Bone marrow (tissue), 2 donors: ENCODE measurements around the gene ZNF609.
"Not testable (repeated sequence)": the region's sequence is repeated elsewhere in the genome, so short reads cannot be mapped to it uniquely, and the experiment has no call there.

Experiments
- DNase-seq, 2 donors: peaks; one replicate each; lab custom pipeline; 2025; lab: John Stamatoyannopoulos, UW

Gene ZNF609

DNA sequence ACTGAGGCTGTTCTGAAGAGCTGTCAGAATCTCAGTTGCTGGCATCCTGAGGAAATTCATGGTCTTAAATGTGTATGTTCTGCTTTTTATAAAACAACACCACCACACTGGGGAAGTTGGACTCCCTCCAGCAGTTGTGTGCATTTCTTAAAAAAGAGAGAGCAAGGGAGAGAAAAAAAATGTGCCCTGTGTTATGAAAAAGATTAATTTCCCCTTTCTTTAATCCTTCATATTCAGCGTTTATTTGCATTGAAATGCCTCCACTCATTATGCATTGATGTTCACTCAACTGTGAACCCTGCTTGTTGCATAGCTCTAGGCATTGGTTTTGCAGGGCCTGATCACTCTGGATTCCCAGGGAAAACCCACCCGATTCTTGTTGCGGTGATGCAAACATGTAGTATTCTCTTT is 4.4 kb upstream of the ZNF609 start:
- DNase-seq: peak in 1 of 2 donors; percentile 80

DNA sequence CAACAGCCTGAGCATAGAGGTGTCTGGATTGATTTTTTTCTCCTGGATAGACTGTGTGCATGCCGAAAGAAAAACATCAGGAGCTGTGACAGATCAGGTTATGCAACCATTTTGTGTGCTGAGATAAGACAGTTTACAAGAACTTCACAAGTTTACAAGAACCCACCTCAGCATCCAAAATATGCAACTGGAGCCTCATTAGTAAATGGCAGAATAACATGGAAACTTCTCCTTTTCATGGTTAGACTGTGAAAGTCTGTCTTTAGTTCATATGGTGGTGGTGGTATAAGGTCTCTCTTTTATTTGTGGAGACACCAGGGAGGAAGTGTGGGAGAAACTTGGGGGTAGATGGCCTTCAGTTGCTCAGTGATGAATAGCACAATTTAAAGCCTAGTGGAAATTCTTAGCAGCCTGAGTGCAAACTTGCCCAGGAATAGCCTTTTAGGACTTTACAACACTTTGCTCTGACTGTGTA is 3.7 kb upstream of the ZNF609 start:
- DNase-seq: peak in 1 of 2 donors; percentile 75

DNA sequence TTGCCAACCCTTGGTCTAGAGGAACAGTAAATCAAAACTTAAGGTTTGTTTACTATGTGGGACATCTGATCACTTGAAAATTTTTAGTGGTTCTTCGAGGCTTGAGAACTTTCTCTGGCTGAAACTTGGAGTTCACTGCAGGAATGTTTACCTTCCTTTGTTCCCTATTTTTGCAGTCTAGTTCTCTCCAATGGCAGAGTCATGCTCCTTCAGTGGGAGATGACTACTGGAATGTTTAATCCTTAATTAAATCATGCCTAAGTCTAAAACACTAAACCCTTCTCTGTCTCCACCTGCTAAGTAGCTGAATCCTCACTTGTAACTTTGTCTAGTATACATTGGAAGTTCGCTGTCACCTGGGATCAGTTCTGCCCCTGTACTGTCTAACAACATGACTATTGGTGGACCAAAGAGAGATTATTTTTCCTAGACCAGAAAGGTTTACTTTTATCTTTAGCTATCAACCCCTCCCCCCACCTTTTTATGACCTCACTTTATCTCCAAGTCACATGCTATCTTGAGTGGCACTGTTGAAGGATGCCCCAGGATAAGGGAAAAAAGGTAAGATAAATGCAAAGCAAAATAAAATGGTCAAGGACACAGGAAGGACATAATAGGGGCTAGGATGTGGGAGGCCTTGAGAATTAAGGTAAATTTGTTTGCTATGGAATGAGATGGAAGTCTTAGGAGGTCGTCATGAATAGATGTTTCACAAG is 1.2 kb upstream of the ZNF609 start:
- DNase-seq: no peak

DNA sequence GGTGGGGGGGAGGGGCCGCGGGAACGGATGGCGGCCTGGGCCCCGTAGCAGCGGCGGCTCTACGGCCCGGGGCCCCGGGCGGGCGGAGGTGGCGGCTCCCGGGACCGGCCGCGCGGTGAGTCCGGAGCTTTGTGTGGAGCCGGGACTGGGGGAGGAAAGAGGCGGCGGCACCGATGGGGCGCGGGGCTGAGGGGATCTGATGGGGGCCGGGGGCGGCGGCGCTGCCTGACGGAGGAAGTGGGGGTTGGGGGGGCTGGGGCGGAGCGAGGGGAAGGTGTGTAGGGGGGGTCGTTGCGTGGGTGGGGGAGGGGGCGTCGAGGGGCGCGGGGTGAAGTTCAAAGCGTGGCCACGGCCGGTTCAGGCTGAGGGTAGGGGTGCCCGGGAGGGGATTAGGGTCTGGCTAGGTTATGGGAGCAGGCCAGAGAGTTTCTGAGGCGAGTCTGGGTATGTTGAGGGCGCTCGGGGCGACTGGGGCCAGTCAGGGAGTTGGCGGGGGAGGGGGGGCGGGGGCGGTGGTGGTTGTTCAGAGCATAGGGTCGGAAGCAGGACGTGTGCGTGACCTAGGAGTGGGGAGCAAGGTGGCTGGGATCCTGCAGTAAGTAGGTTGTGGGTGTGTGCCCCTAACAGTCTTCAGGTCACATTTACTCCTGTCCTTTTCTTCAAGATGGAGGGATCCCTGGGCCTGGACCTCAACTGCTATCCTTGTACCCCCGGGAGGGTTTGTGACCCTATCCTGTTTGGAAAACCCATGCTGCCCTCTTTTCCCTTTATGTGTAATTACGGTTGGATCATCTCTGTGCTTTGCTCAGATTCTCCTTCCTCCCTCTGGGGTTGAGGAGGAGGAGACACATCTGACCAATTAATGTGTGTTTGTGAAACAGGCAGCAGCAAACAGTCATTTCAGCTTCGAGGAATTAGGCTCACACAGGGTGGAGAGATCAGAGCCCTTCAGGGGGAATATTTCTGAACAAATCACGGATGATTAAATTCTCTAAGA is 644 bp downstream of the ZNF609 start:
- peak in 1 of 2 donors; percentile 34 for DNase-seq

DNA sequence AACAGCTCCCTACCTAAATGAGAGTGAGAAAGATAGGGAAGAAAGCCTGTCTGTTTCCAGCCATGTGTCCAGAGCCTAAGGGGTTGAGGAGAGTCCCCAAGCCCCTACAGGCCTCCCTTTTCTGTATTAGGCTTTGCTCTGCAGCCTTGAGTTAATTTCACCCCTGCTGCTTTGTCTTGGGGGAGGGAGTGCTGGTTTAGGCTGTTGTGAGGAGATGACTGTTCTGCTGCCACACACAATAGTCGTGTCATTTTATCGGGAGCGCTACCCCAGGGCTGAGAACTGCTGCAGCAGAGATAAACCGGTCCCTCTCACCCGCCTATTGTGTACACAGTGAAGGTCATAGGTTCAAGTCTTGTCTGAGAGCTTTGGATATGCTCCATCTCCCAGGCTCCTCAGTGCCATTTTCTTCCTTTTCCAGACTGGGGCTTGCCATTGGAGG is 1.4 kb downstream of the ZNF609 start:
- DNase-seq: no peak

DNA sequence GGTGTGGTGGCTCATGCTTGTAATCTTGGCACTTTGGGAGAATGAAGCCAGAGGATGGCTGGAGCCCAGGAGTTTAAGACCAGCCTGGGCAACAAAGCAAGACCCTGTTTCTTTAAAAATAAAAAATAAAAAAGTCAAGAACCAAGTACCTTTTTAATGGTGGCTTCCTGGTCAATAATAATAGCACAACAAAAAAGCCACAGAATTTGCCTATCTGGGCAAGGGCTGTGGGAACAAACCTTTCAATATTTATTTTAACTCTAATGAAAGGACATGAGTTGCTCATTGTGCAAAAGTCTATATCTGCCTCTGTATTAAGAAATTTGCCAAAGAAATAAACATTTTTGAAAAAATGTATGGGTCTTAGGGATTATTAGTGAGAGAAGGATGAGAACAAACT is 2.1 kb downstream of the ZNF609 start:
- no peak for DNase-seq

DNA sequence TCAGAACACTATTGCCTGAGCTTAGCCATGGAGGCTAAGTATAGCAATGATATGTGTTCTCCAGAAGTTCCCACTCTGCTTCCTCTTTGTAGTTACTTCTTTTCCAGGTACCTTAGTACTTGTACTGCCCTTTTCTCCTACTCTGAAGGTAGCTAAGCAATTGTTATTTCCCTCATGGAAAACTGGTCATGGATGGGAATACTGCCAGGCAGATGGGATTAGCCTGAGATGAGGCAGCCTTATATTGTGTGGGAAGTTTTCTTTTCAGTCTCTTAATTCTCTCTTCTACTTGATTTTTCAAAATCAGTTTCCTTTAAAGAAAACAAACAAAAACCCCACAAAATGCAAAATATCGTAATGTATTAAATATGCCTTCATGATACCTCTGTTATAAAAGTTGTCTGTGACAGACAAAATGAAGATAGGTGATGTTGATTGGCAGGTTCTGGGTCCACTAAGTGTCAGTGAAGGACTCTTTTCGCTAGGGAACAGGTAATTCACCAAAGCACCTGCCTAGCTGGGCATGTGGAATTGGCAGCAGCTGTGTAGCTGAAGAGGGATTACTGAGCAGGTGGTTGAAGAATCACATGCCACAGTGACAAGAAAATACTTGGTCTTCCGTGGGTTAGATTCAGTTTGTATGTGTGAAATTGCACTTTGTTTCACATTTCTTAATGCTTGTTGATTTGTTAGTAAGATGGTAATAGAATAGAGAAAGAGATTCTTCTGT is 4.1 kb downstream of the ZNF609 start:
- DNase-seq: no peak

DNA sequence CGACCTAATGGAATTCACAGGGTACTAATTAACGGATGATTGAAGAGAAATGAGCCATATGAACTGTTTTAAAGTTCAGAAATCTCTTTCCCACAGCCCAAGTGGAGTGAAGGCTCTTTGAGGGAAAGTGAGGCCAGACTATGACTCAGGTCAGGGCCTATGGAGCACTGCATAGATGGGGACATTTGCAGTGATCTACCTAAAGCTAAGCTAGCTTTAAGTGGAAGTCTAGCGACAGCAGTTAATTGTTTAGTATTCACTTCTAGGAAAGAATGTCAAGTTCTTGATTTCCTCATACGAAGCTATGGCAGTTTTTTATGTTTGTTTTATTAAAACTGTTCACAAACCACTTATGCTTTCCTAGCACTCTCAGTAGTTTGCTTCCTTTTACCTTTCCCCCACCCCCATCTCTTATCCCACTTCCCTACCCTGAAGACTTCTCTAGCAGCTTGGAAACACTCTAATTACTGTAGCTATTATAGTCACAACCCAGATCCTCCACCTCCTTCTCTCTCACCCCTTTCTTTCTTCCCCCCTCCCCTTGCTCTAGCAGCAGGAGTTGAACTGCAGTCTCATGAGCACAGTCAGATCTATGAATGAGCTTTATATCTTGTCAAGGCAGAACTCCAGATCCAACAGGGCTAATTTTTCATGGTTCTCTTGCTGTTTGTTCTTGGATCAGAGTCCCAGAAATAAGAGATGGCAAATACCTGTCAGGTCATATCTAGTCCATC is 6.2 kb downstream of the ZNF609 start:
- no peak for DNase-seq

DNA sequence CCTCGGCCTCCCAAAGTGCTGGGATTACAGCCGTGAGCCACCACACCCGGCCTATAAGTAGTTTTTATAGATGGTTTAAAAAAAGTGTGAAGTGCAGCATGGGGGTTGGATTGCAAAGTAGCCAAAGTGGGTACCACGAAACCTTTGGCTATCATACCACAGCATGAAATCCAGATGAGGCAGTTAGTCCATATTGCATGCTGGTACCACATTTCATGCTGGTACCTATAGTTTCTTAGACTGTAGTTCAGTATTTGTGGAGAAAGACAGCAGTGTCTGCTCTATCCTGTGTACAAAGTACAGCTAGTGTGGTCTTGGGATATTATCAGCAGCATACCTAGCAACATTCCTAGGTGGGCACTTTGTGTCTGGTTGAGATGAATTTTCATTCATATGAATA is 11.8 kb downstream of the ZNF609 start:
- no peak for DNase-seq

DNA sequence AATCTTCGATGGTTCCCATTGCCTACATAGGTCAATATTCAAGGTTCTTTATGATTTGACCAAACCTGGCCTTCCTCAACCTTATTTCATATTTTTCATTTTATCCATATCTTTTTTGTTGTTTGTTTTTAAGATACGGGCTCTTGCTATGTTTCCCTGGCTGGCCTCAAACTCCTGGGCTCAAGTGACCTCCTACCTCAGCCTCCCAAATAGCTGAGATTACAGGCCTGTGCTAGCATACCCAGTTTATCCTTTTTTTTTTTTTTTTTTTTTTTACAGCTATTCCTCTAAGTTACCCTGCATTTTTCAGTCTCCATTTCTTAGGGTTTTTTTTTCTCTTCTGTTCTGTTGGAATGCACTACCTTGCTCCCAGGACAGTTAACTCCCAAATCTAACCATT is 14.5 kb downstream of the ZNF609 start:
- DNase-seq: no peak

DNA sequence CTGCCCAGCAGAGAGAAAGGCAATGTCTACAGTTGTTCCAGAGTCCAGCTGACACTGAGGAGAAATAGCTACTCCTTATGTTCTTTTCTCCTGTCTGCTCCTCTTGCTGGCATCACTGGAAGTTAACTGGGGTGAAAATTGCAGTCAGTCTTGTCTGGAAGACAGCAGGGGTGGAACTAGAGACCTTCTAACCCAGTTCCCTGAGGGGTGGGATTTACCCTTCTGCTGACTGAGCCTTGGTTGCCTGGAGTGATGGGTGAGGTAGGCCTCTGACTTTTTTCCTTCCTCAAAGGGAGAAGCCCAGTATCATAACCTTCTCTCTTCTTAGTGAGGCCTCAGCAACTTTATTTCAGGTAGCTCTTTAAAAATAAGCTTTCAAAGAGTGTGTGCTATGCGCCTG is 16.2 kb downstream of the ZNF609 start:
- DNase-seq: no peak

DNA sequence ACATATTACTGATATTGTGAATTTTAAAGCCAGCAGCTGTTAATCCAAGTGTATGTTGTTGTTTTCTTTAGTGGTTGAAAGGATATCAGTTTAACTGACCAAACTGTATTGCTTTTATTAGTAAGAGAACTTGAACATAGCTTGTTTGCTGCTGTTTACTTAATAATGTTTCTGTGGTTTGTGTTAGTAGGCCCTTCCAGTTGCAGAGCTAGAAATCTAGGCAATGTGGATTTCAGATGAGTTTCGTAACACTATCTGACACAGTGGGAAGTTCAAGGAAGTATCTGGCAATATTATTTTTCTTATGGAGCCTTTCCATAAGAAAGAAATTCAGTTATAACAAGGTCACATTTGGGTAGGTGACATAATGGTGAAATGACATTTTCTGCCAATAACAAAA is 18.5 kb downstream of the ZNF609 start:
- DNase-seq: no peak

DNA sequence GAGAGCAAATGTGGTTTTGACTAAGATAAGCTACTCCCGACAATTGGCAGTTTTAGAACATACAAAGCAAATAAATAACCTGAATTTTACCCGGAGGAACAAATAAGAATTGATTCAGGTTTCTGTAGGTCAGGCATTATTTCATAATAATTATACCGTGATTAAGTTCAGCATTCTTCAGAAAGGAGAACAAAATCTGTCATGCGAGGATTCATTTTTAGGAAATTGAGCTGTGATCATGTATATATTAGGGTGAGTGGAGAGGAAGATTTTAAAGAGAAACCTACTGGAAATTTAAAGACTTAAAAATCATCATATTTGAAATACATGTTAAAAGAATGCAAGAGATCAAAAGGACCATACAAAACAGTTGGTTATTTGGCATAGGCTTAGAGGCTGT is 20.5 kb downstream of the ZNF609 start:
- no peak for DNase-seq

DNA sequence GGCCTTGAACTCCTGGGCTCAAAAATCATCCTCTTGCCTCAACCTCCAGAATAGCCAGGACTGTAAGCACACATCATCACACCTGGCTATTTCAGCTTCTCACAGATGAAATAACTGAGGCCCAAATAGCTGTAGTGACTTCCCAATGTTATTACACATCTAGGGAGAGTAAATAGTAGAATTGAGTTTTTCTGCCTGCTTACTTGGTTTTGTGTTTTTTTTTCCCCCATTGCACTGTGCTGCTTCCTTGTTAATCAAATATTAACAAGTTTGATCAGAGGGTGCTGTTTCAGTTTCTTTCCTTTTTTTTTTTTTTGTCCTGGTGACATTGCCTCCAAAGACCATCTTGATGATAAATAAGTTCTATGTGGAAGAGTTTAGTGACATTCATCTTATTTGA is 23.4 kb downstream of the ZNF609 start:
- DNase-seq: no peak

DNA sequence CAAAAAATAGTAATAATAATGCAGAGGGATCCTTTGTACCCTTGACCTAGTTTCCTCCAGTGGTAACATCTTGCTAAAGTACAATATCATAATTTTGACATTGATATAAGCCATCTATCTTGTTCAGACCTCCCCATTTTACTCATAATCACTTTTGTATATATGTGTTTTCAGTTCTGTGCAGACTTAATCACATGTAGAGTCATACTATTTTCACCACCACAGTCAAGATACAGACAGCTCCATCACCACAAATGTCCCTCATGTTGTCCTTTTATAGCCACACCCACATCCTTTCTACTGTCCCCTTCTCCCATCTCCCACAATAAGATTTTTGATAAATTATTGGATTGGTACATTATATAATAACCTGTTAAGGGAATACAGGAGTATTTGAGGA is 25.4 kb downstream of the ZNF609 start:
- no peak for DNase-seq

DNA sequence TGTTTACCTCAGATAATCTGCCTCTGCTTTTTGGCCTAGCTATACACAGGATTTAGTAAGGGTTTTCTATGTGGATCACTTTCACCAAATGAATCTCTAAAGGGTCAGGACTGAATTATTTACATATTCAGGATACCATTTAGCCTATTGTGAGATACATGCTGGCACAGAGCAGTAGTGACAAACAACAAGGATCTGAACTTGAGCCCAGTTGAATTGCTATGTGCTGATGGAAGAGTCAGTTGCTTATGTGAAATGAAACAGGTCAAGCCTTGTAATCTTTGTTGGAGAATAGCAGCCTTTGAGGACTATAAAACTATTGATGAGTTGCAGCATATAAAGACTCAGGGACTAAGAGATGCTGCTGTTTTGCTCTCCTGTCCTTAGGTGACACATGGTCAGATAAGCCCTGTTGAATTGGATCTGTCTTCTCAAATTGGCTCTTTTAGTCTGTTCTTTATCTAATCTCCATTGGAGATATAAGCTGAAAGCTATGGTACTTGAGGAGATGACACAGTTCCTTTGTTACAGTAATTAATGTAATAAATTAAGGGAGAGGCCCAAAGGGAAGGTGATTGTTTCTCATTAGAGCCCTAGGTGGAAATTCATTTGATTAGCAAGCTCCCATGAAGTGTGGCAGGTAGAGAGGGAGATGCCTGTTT is 30.4 kb downstream of the ZNF609 start:
- DNase-seq: no peak

DNA sequence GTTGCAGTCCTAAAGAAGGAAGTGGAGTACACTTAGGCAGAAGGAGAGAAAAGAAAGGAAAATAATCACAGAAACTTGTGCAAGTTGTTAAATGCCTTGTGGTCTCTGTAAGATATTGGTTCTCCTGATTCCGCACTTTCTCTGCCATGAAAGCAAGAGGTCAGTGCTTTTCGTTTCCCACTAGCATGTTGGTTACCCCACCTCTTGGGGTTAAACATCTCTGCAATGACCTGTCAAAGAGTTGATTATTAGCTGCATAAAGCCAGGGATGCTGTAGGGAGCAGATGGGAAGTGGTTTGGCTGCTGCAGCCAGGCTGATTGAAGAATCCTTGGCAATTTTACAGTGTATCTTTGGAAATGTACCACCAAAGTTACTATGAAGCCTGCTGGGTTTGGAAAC is 33.3 kb downstream of the ZNF609 start:
- no peak for DNase-seq

DNA sequence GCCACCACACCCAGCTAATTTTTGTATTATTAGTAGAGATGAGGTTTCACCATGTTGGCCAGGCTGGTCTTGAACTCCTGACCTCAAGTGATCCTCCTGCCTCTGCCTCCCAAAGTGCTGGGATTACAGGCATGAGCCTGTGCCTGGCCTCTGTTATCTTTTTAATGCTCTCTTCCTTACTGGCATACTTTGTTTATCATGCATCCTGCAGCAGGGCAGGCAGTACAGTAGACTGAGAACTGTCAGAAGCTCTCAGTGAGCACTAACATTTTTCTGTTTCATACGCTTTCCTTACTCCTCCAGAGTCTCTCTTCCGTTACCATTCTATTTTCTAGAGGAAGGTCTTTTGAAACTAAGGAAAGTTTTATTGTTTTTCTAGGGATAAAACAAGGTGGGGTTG is 35.6 kb downstream of the ZNF609 start:
- not testable (repeated sequence) for DNase-seq

DNA sequence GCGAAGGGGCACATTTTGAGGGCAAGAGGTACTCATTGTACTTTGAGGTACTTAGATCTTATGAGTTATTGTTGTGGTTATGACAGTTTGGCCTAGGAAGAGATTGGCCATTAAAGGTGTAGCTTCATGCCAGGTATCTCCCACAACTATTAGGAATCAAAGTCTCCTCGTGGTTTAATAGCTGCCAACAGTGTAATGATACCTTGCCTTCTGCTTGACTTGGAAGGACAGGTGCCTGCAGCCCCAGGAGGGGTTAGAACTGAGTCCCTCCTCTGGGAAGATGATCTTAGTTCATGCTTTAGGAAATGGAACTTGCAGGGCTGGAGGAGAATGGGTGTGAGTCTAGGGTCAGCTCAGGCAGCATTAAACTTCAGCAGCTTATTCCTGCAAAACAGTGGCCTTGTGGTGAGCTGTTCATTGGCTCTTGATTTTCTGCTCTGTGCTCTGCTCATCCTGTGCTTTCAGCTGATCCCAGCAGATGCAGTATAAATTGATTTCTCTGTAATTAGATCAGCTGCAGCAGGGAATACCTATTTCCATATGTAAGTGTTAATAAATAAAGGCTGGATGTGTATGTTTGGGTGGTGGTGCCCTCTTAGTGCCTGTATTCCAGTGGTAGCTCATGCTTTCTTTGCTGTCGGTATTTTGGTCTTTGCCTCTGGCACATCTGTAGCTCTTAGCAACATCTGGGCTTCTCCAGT is 40.5 kb downstream of the ZNF609 start:
- no peak for DNase-seq

DNA sequence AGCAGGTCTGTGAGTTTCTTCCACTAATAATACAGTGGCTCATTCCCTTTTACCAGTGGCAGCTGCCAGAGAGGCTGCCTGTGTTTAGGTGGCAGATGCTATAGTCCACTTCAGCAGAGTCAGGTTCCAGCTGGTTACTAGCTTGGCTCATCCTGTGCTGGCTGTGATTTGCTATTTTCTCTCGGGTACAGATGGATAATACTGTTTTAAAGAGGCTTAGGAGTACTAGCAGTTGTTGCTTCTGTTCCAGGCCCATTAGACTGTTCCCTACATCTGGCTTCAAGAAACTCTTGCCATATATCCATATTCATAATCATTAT is 41.0 kb downstream of the ZNF609 start:
- DNase-seq: no peak

DNA sequence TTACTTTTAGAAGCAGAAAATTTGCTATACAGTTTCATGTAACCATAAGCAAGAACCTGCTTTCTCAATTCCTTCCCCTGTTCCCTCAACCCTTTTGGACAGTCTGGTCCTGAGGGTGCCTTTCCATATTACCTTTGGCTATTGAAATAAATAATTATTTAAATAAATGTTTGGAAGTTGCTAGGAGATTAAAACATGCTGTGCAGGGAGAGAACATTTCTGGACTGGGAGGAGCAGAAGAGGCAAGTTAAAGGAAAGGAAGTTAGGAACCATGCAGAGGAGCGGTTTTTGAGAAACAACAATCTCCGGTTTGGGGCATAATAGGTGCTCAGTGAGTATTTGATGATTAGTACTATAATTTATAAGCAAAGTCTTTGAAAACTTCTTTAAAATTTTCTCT is 41.8 kb downstream of the ZNF609 start:
- DNase-seq: no peak
